Measurements from ENCODE around the gene MRPL55. TPM values are rescaled to one million over a fixed set of nuclear protein-coding genes. Genes with fewer than 3 reads are reported as not detected.

MRPL55 gene
- polyA plus RNA-seq, 3 donors = 99.8 to 277 (median 104) TPM

DNA sequence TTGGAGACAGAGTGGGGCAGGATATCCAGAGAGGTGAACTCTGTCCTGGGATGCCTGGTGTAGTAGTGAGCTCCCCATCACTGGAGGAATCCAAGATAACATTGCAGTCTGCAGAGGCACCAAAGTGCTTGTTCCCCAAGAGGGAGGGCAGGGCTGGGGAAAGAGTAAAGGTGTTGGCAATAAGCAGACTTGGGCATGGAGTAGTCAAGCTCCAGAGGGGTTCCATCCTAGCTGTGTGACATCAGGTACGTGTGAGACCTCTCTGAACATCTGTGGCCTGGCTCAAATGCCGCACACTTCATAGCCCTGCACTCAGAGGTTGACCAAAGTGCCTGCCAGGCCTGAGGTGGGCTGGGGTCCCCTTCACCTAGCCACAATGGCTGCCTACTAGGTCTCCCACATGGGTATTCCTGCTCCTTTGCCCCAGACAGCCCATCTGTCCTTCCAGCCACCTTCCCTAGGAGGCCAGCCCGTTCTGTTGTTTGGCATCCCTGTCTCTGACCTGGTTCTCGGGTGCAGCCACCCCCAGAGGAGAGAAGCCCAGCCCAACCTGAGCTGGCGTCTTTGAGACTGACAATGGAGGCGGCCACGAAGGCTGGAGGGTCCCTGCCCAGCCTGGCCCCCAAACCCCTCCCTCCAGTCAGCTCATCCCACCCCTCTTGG lies 29.4 kb downstream of the MRPL55 start:
- Mint-ChIP-seq H3K4me1 (peaks cover 25% of the 10 kb centered on the region), H3K36me3 (peaks cover 4 to 5% of the 10 kb centered on the region in 2 donors)

DNA sequence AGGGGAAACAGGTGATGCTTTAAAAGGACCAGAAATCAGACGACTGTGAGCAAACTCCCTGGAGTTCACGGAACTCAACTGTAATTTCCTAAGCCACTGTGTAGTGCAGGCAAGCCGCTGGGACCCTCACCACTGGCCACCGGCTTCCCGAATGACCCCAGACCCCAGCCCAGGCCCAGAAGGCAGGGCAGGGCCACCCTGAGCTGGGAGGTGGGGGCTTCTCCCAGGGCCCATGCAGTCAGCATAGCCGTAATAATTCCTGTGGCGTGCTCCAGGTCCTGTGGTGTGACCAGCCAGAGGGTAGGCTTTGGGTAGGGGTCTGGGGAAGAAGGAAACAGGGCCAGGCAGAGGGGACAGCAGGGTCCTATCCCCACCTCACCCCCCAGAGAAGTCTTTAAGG lies 30.1 kb downstream of the MRPL55 start:
- Mint-ChIP-seq H3K27ac (no peak overlapping the region), H3K4me3 (no peak overlapping the region), H3K4me1 (peaks cover 18% of the 10 kb centered on the region), H3K36me3 (no peaks in the 10 kb centered on the region), H3K9me3 (peaks cover 0 to 2% (median 0%) of the 10 kb centered on the region in 7 donors), H3K27me3 (ENCODE audit: low read depth in 3 of 3) (peaks cover 6 to 12% (median 8%) of the 10 kb centered on the region in 3 donors)
- H3K4me1 ChIP-seq (ENCODE audit: control insufficient read depth in 1 of 2, insufficient read depth in 2 of 2, low read length in 2 of 2) = peaks cover 14 to 17% of the 10 kb centered on the region in 2 donors
- no peak overlapping the region for H3K27ac ChIP-seq (ENCODE audit: low read depth in 1 of 2, low read length in 2 of 2)
- no peak for TF ChIP-seq CTCF (IDR thresholded peaks at IDR 0.05)
- no peak overlapping the region for H3K9ac ChIP-seq (ENCODE audit: insufficient read depth, low read length, poor library complexity, severe bottlenecking)
- H3K36me3 ChIP-seq (replicated peaks in 1 of 2; ENCODE audit: control insufficient read depth in 1 of 2, insufficient read depth in 2 of 2, low read length in 2 of 2) = no peaks in the 10 kb centered on the region
- peaks cover 42% of the 10 kb centered on the region for H4K20me1 ChIP-seq (ENCODE audit: insufficient read depth, low read length)
- DNase-seq = no peak
- intact Hi-C loops (cut with micrococcal nuclease) = loop anchor here in 1 of 2 donors (5.0 kb wide), 1 partner anchor 43 kb away; no protein-coding TSS in a partner anchor
- H2AFZ ChIP-seq (ENCODE audit: insufficient read depth, low read depth, low read length, poor library complexity, severe bottlenecking) = no peak overlapping the region
- 94% methylated on average over 5 of the region's 7 CpGs for WGBS (ENCODE audit: insufficient coverage)
- no peaks in the 10 kb centered on the region for H3K27me3 ChIP-seq (ENCODE audit: control insufficient read depth in 2 of 2, insufficient read depth in 2 of 2, low read length in 2 of 2)
- H3K4me3 ChIP-seq (replicated peaks in 1 of 3; ENCODE audit: low read depth in 2 of 3, low read length in 3 of 3) = no peak overlapping the region
- H3K4me2 ChIP-seq (replicated peaks; ENCODE audit: extremely low read depth, low read length, poor library complexity, severe bottlenecking) = no peak overlapping the region
- H3K9me3 ChIP-seq (replicated peaks in 1 of 2; ENCODE audit: control insufficient read depth in 1 of 2, insufficient read depth in 1 of 2, low read length in 2 of 2) = no peaks in the 10 kb centered on the region
- H3K79me2 ChIP-seq (ENCODE audit: insufficient read depth, low read length) = peaks cover 47% of the 10 kb centered on the region

More for the DNA sequence above, 29.4 kb downstream of the MRPL55 start:
- peaks cover 54% of the 10 kb centered on the region for H3K79me2 ChIP-seq (ENCODE audit: insufficient read depth, low read length)
- TF ChIP-seq CTCF (IDR thresholded peaks at IDR 0.05) = no peak
- Mint-ChIP-seq H3K27me3 (ENCODE audit: low read depth in 3 of 3) (peaks cover 5 to 8% (median 7%) of the 10 kb centered on the region in 3 donors), H3K4me3 (no peak overlapping the region), H3K9me3 (peaks cover 0 to 2% (median 0%) of the 10 kb centered on the region in 7 donors), H3K27ac (no peak overlapping the region)
- H3K27me3 ChIP-seq (ENCODE audit: control insufficient read depth in 2 of 2, insufficient read depth in 2 of 2, low read length in 2 of 2) = no peaks in the 10 kb centered on the region
- H3K4me3 ChIP-seq (replicated peaks in 1 of 3; ENCODE audit: low read depth in 2 of 3, low read length in 3 of 3) = no peak overlapping the region
- no peak overlapping the region for H3K27ac ChIP-seq (ENCODE audit: low read depth in 1 of 2, low read length in 2 of 2)
- no peak overlapping the region for H3K9ac ChIP-seq (ENCODE audit: insufficient read depth, low read length, poor library complexity, severe bottlenecking)
- 97% methylated on average over 6 of the region's 7 CpGs for WGBS (ENCODE audit: insufficient coverage)
- no peaks in the 10 kb centered on the region for H3K36me3 ChIP-seq (replicated peaks in 1 of 2; ENCODE audit: control insufficient read depth in 1 of 2, insufficient read depth in 2 of 2, low read length in 2 of 2)
- H2AFZ ChIP-seq (ENCODE audit: insufficient read depth, low read depth, low read length, poor library complexity, severe bottlenecking) = no peak overlapping the region
- H3K9me3 ChIP-seq (replicated peaks in 1 of 2; ENCODE audit: control insufficient read depth in 1 of 2, insufficient read depth in 1 of 2, low read length in 2 of 2) = no peaks in the 10 kb centered on the region
- H3K4me1 ChIP-seq (ENCODE audit: control insufficient read depth in 1 of 2, insufficient read depth in 2 of 2, low read length in 2 of 2) = peaks cover 22 to 24% of the 10 kb centered on the region in 2 donors
- peaks cover 42% of the 10 kb centered on the region for H4K20me1 ChIP-seq (ENCODE audit: insufficient read depth, low read length)
- no peak for DNase-seq
- H3K4me2 ChIP-seq (replicated peaks; ENCODE audit: extremely low read depth, low read length, poor library complexity, severe bottlenecking) = no peak overlapping the region
- intact Hi-C loops (cut with micrococcal nuclease) = loop anchor here in 1 of 2 donors (5.0 kb wide), 1 partner anchor 43 kb away; no protein-coding TSS in a partner anchor

Data from CD14-positive monocyte (primary cell).